ENCODE results near the gene NKIRAS1. TPM values are rescaled to one million over a fixed set of nuclear protein-coding genes. Genes with fewer than 3 reads are reported as not detected.

NKIRAS1 gene
- polyA plus RNA-seq, 3 donors: 0.69 to 2.0 (median 1.9) TPM

- Histone ChIP-seq H3K4me2 (replicated peaks; ENCODE audit: extremely low read depth, low read length, poor library complexity, severe bottlenecking) (no peak overlapping the region), H4K20me1 (ENCODE audit: insufficient read depth, low read length) (no peaks in the 10 kb centered on the region), H3K4me1 (ENCODE audit: control insufficient read depth in 1 of 2, insufficient read depth in 2 of 2, low read length in 2 of 2) (peaks cover 5 to 9% of the 10 kb centered on the region in 2 donors), H3K9me3 (replicated peaks in 1 of 2; ENCODE audit: control insufficient read depth in 1 of 2, insufficient read depth in 1 of 2, low read length in 2 of 2) (peaks cover 5 to 6% of the 10 kb centered on the region in 2 donors), H2AFZ (ENCODE audit: insufficient read depth, low read depth, low read length, poor library complexity, severe bottlenecking) (no peak overlapping the region), H3K9ac (ENCODE audit: insufficient read depth, low read length, poor library complexity, severe bottlenecking) (no peak overlapping the region), H3K36me3 (replicated peaks in 1 of 2; ENCODE audit: control insufficient read depth in 1 of 2, insufficient read depth in 2 of 2, low read length in 2 of 2) (no peaks in the 10 kb centered on the region), H3K79me2 (ENCODE audit: insufficient read depth, low read length) (no peaks in the 10 kb centered on the region), H3K4me3 (replicated peaks in 1 of 3; ENCODE audit: low read depth in 2 of 3, low read length in 3 of 3) (no peak overlapping the region), H3K27me3 (ENCODE audit: control insufficient read depth in 2 of 2, insufficient read depth in 2 of 2, low read length in 2 of 2) (peaks cover 6 to 13% of the 10 kb centered on the region in 2 donors), H3K27ac (ENCODE audit: low read depth in 1 of 2, low read length in 2 of 2) (no peak overlapping the region)
- Mint-ChIP-seq H3K9me3 (peaks cover 4 to 8% (median 7%) of the 10 kb centered on the region in 7 donors), H3K4me3 (no peak overlapping the region), H3K36me3 (peaks cover 0 to 4% of the 10 kb centered on the region in 2 donors), H3K27me3 (ENCODE audit: low read depth in 3 of 3) (peaks cover 18 to 24% (median 21%) of the 10 kb centered on the region in 3 donors), H3K4me1 (peaks cover 9% of the 10 kb centered on the region), H3K27ac (no peak overlapping the region)
- WGBS (ENCODE audit: insufficient coverage): 60% methylated on average over 3 of the region's 5 CpGs
- DNase-seq: no peak
- intact Hi-C loops (cut with micrococcal nuclease): loop anchor here in 1 of 2 donors (10.0 kb wide), 2 partner anchors 736 to 1724 kb away; partner anchors contain the start of genes TOP2B and UBE2E2
- TF ChIP-seq, protein P1, sequence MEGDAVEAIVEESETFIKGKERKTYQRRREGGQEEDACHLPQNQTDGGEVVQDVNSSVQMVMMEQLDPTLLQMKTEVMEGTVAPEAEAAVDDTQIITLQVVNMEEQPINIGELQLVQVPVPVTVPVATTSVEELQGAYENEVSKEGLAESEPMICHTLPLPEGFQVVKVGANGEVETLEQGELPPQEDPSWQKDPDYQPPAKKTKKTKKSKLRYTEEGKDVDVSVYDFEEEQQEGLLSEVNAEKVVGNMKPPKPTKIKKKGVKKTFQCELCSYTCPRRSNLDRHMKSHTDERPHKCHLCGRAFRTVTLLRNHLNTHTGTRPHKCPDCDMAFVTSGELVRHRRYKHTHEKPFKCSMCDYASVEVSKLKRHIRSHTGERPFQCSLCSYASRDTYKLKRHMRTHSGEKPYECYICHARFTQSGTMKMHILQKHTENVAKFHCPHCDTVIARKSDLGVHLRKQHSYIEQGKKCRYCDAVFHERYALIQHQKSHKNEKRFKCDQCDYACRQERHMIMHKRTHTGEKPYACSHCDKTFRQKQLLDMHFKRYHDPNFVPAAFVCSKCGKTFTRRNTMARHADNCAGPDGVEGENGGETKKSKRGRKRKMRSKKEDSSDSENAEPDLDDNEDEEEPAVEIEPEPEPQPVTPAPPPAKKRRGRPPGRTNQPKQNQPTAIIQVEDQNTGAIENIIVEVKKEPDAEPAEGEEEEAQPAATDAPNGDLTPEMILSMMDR (IDR thresholded peaks at IDR 0.05): no peak
Observed at GRCh38 chr3:23940775-23941174, 24.0 kb upstream of the NKIRAS1 start.

DNA sequence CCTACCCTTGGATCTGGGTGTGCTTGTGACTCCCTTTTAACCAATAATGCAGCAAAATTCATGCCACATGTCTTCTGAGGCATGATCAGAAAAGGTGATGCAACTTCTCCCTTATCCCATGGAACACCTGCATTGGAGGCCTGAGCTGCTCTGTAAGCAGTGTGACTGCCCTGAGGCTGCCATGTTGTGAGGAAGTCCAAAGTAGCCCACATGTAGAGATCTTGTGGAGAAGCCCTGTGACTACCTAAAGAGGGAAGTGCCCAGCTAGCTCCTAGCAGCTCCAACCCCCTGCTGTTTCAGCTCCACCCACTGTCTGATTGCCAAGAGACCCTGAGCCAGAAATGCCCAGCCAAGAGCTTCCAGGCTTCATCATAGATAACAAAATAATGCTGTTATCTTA is 21.9 kb upstream of the NKIRAS1 start:
- peaks cover 4 to 8% (median 7%) of the 10 kb centered on the region in 7 donors for H3K9me3 Mint-ChIP-seq
- TF ChIP-seq, protein P1 (IDR thresholded peaks at IDR 0.05): no peak

More for the DNA sequence above, 21.9 kb upstream of the NKIRAS1 start:
- Histone ChIP-seq H3K27me3 (ENCODE audit: control insufficient read depth in 2 of 2, insufficient read depth in 2 of 2, low read length in 2 of 2) (peaks cover 0 to 4% of the 10 kb centered on the region in 2 donors), H3K4me1 (ENCODE audit: control insufficient read depth in 1 of 2, insufficient read depth in 2 of 2, low read length in 2 of 2) (no peaks in the 10 kb centered on the region), H3K79me2 (ENCODE audit: insufficient read depth, low read length) (no peaks in the 10 kb centered on the region), H3K9ac (ENCODE audit: insufficient read depth, low read length, poor library complexity, severe bottlenecking) (no peak overlapping the region), H3K9me3 (replicated peaks in 1 of 2; ENCODE audit: control insufficient read depth in 1 of 2, insufficient read depth in 1 of 2, low read length in 2 of 2) (peaks cover 5 to 6% of the 10 kb centered on the region in 2 donors), H2AFZ (ENCODE audit: insufficient read depth, low read depth, low read length, poor library complexity, severe bottlenecking) (no peak overlapping the region), H3K4me2 (replicated peaks; ENCODE audit: extremely low read depth, low read length, poor library complexity, severe bottlenecking) (no peak overlapping the region), H4K20me1 (ENCODE audit: insufficient read depth, low read length) (no peaks in the 10 kb centered on the region), H3K36me3 (replicated peaks in 1 of 2; ENCODE audit: control insufficient read depth in 1 of 2, insufficient read depth in 2 of 2, low read length in 2 of 2) (no peaks in the 10 kb centered on the region), H3K27ac (ENCODE audit: low read depth in 1 of 2, low read length in 2 of 2) (no peak overlapping the region), H3K4me3 (replicated peaks in 1 of 3; ENCODE audit: low read depth in 2 of 3, low read length in 3 of 3) (no peak overlapping the region)
- intact Hi-C loops (cut with micrococcal nuclease): no loop called here
- Mint-ChIP-seq H3K4me3 (no peak overlapping the region), H3K27me3 (ENCODE audit: low read depth in 3 of 3) (peaks cover 10 to 15% (median 12%) of the 10 kb centered on the region in 3 donors), H3K36me3 (peaks cover 0 to 4% of the 10 kb centered on the region in 2 donors), H3K27ac (no peak overlapping the region), H3K4me1 (no peaks in the 10 kb centered on the region)
- no peak for DNase-seq

Measured in CD14-positive monocyte (primary cell).